ENCODE data around the gene ZNF479.
"Not testable (repeated sequence)": the region's sequence is repeated elsewhere in the genome, so short reads cannot be mapped to it uniquely, and the experiment has no call there.

ZNF479 gene

DNA sequence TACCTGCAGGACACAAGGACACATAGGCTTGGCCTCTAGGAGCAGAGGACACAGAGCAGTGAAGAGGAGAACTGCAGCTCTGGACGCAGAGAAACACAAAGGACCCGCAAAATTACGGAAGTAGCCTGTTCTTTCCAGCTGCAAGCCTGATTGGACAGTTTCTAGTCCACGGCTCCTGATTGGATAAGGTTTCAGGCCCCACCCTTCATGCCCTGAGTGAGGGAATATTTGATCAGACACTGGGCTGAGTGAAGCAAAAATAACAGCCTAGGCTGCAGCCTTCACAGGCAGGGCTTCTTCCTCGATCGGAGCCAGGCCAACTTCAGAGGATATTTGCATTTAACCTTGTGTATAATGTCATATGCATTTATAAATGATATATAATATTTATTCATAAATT lies at the start of gene ZNF479:
TSS of gene ZNF479 (minus strand) at position 101 of the 400 bp plus-strand sequence. CDS start 112 bp downstream, outside the sequence.
- not testable (repeated sequence) for DNase-seq (ENCODE audit: low read depth in 2 of 2)

GRCh38 chr7:57182031-57182430 lies 49.8 kb upstream of the ZNF479 start:
- no peak for DNase-seq (ENCODE audit: low read depth in 2 of 2)

DNA sequence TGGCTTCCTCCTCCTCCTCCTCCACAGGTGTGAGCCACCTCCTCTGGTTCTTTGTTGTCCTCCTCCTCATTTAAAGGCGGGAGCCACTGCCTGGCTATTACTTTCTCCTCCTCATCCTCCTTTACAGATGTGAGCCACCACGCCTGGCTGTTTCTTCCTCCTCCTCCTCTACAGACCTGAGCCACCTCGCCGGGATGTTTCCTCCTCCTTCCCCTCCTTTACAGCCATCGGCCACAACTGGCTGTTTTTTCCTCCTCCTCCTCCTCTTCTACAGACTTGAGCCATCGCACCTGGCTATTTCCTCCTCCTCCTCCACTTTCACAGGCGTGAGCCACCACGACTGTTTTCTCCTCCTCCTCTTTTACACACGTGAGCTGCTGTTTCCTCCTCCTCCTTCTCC lies 49.0 kb upstream of the ZNF479 start:
- DNase-seq (ENCODE audit: low read depth in 2 of 2) = no peak

DNA sequence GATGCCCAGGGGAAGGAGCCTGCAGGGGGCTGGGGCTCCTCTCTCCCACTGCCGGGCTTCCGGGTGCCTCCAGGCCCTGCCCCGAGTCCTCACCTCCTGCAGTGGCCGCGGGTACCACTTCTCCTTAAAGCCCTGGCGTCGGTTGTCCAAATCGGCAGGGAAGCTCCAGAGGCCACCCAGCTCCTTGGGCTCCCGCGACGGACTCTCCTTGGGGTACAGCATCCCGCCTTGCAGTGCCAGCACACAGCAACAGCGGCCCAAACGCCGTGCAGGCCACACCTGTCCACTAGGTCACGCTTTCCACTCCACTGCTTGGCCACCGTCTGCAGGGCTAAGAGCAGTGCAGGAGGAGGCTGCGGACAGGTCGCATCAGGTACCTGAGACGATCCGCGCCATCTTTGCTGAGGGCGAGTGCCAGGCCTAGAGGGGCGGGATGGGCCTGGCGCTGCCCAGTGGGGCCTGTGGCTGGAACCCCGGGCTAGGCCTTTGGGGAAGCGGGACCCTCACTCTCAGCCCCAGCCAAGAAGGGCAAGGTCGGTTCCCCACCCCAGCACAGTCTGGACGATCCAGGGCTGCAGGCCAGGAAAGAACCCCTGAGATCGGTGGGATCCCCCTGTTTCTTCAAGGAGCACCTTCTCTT lies 47.7 kb upstream of the ZNF479 start:
- DNase-seq (ENCODE audit: low read depth in 2 of 2) = no peak

GRCh38 chr7:57178768-57179139 lies 46.5 kb upstream of the ZNF479 start:
- no peak for DNase-seq (ENCODE audit: low read depth in 2 of 2)

- no peak for DNase-seq (ENCODE audit: low read depth in 2 of 2)
Observed at GRCh38 chr7:57177856-57178767, 45.9 kb upstream of the ZNF479 start.

GRCh38 chr7:57176928-57177635 lies 44.8 kb upstream of the ZNF479 start:
- DNase-seq (ENCODE audit: low read depth in 2 of 2) = no peak

DNA sequence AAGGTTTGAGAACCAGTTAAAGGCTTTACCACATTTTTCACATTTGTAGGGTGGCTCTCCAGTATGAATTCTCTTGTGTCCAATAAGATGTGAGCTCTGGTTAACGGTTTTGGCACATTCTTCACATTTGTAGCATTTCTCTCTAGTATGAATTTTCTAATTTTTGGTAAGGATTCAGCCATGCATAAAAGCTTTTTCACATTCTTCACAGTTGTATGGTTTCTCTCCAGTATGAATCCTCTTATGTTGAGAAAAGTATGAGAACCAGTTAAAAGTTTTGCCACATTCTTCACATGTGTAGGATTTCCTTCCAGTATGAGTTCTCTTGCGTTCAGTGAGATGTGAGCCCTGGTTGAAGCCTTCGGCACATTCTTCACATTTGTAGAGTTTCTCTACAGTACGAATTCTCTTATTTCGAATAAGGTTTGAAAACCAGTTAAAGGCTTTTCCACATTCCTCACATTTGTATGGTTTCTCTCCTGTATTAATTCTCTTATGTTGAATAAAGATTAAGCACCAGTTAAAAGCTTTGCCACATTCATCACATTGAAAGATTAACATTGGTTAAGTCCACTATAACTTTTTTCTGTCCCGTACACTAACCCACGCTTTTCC lies 33.2 kb upstream of the ZNF479 start:
- DNase-seq (ENCODE audit: low read depth in 2 of 2) = no peak

- not testable (repeated sequence) for DNase-seq (ENCODE audit: low read depth in 2 of 2)
Observed at GRCh38 chr7:57120123-57120784, 12.0 kb downstream of the ZNF479 start.

All from stimulated activated CD8-positive, alpha-beta memory T cell treated with anti-CD3 and anti-CD28 coated beads, Interleukin-7, amount 100 ng/mL, for 1 hour (primary cell).